GM21737 (cell line): ENCODE results near the gene PUS1.

Experiments used
- ATAC-seq: cut with Tn5 transposase; IDR thresholded peaks from one replicate; pipeline ENCODE4 v1.9.1; 2021; ENCODE audit warnings: mild to moderate bottlenecking, moderate library complexity; ENCODE audit not compliant: unreplicated experiment

PUS1 gene

DNA sequence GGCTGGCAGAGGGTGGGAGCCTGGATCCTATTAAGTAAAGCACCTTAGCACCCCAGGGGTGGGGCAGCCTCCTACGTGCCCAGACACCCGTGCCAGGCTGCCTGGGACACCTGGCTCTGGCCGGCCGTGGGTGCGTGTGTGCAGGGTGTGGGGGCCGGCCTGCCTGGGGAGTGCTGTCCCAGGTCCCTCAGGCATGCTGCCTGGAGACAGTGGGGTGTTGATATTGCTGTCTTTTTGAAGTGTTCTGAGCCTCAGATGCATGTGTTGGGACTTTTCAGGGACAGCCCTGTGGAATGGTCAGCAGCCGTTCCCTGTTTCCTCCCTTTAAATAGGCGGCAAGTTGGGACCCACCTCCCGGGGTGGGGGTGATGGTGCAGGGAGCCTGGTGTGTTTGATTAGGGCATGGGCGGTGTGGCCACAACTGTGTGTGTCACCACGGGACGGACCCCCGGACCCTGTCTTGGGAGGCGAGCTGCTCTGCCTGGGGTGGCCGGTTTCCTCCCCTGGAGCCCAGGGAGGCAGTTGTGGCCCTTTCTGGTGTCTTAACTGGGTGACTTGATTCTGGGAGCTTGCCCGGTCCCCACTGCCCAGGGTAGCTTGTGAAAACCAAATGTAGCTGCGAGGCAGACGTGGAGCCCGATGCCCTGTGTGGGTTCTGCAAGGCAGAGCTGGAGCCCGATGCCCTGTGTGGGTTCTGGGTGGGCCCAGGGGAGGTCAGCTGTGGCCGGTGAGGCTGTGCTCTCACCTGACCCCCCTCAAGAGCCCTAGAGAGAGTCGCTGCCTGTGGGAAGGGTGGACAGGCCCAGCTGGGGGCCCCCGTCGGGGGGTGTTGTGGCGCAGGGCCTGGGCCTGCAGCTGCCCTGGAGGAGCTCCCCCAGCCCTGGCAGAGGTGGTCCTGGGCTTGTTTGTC, 26.5 kb upstream of the PUS1 start:
- no peak for ATAC-seq

GRCh38 chr12:131903270-131904255, 25.5 kb upstream of the PUS1 start:
- ATAC-seq = no peak

DNA sequence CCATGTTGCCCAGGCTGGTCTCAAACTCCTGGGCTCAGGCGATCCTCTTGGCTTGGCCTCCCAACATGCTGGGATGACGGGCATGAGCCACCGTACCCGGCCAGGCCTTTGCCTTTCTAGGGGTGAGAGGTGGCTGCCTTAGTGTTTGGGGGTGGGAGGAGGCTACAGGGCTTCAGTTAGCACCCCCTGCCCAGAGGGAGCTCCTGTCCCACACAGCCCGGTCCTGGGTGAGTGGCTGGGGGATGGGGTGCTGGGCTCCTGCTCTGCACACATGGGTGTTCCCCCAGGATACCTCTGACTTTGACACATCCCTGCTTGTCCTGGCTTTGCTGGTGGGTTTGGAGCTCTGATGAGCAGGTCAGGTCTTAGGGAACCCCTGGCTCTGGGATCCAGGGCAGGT, 24.7 kb upstream of the PUS1 start:
- no peak for ATAC-seq

- ATAC-seq = no peak
Observed at GRCh38 chr12:131905081-131905629, 23.9 kb upstream of the PUS1 start.

- no peak for ATAC-seq
Observed at GRCh38 chr12:131905630-131906091, 23.4 kb upstream of the PUS1 start.

DNA sequence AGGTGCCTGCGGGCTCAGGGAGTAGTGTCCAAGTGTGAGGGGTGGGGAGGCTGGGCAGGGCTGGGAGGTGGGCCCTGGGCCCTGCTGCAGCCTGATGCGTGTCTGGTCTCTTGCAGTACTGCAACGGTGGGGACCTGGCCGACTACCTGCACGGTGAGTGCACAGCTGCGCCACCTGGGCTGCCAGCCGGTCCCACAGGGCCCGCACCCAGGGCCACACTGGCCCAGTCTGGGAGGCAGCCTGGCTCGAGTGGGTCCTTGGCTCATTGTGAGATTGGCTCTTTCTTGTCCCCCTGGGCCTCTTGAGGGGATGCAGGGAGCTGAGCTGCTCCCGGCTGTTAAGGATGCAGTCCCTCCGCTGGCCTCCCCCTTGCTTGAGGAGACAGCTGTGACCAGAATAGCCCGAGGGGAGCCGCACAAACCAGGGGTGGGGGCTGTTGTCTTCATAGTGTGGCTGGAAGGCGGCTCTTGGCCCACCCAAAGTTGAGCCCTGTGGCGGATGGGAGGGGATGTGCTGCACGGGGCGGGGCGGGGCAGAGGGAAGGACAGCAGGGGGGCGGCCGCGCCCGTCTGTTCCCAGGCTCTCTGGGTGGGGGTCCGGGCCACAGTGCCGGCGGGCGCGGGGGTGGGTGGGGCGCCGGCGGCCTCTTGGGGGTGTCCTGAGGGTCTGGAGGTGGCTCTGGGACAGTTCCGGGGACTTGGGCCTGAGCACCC, 21.5 kb upstream of the PUS1 start:
- no peak for ATAC-seq

- no peak for ATAC-seq
Observed at GRCh38 chr12:131908092-131909080, 20.7 kb upstream of the PUS1 start.

GRCh38 chr12:131909081-131909751, 19.9 kb upstream of the PUS1 start:
- no peak for ATAC-seq

DNA sequence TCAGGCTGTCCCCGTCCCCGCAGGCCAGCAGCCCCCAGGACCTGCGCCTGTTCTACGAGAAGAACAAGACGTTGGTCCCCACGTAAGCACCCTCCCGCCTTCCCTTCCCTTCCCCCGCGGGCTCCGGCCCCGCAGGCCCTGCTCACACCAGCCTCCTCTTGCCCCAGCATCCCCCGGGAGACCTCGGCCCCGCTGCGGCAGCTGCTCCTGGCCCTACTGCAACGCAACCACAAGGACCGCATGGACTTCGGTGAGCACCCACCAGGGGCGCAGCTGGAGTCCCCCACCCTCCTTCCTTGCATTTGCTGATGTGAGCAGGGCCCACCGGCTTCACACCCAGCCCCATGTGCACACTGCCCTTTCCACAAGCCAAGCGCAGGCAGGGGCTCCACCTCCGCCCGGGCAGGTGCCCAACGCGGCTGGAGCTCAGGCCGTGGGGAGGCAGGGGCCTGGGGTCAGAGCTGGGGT, 19.3 kb upstream of the PUS1 start:
- ATAC-seq = no peak

GRCh38 chr12:131910302-131911027, 18.6 kb upstream of the PUS1 start:
- no peak for ATAC-seq

DNA sequence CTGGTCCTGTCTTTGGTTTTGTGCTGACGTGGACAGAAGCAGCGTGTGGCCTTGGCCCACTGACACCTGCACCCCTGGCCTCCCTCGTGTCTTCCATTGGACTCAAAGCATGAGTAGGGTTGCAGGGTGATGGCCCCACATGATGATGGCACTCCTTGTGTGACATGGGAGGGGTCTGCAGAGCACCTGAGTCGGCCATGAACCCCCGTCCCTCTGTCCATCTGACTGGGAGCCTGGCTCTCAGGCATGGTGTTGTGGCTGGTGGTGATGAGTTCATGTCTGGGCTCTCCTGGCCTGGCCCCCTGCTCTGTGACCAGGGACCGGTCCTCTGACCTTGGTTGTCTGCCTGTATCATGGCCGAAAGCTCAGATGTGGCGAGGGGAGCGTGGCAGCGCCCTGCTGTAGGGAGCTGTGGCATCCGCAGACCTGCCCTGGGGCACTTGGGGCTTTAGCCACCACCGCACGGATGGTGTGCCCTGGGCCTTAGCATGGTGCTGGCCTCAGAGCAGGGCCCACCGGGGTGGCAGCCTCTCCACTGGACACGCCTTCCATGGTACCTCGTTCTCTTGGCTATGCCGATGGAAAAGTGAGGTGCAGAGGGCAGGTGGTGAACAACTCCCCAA, 17.9 kb upstream of the PUS1 start:
- no peak for ATAC-seq

DNA sequence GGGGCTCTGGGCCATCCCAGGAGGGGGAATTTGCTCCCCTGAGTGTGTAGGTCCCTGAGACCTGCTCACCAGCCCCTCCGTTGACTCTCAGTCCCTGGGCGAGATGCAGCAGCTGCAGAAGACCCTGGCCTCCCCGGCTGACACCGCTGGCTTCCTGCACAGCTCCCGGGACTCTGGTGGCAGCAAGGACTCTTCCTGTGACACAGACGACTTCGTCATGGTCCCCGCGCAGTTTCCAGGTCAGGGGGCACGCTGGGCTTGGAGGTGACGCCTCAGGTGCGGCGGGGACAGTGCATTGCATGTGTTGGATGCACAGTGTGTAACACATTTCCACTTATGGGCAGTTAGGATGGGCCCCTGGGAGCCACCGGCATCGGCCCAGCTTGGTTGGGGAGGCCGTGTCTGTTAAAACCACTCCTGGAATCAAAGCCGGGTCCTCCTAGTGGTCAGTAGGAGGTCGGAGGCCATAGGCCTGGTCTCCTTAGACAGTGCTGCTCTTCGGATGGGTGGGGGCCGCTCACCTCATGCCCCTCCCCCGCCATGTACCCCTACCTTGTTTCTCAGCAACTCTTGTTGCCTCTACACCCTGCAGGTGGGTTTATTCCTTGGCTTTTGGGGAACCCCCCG, 17.1 kb upstream of the PUS1 start:
- ATAC-seq = no peak

DNA sequence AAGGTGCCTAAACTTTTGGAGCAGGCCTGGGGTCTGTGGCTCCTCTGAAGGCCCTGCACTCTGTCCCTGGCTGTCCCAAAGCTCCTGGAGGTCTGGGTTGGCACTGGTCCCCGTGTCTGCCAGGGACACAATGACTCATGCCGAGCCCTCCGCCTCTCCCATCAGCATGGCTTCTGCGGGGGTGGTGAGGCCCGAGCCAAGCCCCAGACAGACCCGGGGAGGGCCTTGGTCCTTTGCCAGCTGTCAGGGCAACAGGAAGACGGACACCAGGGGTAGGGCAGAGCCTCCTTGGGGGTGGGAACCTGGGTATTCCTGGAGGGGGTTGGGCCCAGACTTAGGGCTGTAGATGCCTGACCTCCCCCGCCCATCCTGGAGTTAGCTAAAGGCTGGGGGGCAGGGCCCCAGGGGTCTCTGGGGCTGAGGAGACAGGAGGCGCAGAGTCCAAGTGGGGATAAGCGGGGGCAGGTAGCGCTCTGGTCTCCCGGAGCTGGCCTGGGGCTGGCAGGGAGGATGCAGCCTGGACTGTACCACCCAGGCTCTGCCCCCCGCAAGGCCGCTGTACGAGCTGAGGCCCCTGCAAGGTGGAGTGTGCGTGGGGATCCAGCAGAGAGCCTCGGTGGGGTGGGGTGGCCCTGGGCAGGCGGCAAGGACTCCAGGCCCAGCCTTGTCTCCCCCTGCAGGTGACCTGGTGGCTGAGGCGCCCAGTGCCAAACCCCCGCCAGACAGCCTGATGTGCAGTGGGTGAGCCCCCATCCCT, 16.4 kb upstream of the PUS1 start:
- ATAC-seq = no peak

DNA sequence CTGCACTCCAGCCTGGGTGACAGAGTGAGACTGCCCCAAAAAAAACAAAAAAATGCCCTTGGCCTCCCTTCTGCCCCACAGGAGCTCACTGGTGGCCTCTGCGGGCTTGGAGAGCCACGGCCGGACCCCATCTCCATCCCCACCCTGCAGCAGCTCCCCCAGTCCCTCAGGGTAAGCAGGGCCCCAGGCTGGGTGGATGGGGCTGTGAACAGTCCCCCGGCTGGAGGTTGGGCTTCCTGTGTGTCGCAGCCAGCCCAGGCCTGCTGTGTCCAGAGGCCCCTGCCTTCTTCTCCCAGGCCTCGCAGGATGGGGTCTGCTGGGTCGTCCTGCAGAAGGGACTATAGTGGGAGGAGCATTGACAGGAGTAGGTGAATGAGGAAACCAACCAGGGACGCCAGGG, 15.4 kb upstream of the PUS1 start:
- no peak for ATAC-seq

GRCh38 chr12:131914179-131914702, 14.8 kb upstream of the PUS1 start:
- no peak for ATAC-seq

- ATAC-seq = no peak
Observed at GRCh38 chr12:131915000-131915689, 13.9 kb upstream of the PUS1 start.
